Measurements from ENCODE around the gene UBE2L3.
"Not testable (repeated sequence)": the region's sequence is repeated elsewhere in the genome, so short reads cannot be mapped to it uniquely, and the experiment has no call there.

- not testable (repeated sequence) for TF ChIP-seq CTCF (optimal IDR thresholded peaks at IDR 0.05 in 1 of 3, IDR thresholded peaks at IDR 0.05 in 1 of 3, conservative IDR thresholded peaks at IDR 0.05 in 1 of 3; ENCODE audit: extremely low read depth in 1 of 3, insufficient read depth in 2 of 3, low read length in 3 of 3); EZH2 (IDR thresholded peaks at IDR 0.05; ENCODE audit: low read length)
Measured at GRCh38 chr22:21617337-21617736, 49.8 kb downstream of the UBE2L3 start.
